Stimulated activated CD8-positive, alpha-beta memory T cell treated with anti-CD3 and anti-CD28 coated beads, Interleukin-4, amount 100 ng/mL, for 1 hour (primary cell): ENCODE measurements around the gene MFSD6.
A peak's percentile ranks its signal among the peaks of the same experiment; 100 is the strongest.
"Not testable (repeated sequence)": the region's sequence is repeated elsewhere in the genome, so short reads cannot be mapped to it uniquely, and the experiment has no call there.

Source experiments
- DNase-seq, 2 donors: peaks; one replicate each; pipeline ENCODE4 v3.0.0-alpha.2; 2020; ENCODE audit warnings: low read depth in 2 of 2, low spot score in 1 of 2

Gene MFSD6

GRCh38 chr2:190405070-190405469 is 3.1 kb upstream of the MFSD6 start:
- no peak for DNase-seq

- DNase-seq: no peak
Observed at GRCh38 chr2:190405995-190406394, 2.2 kb upstream of the MFSD6 start.

GRCh38 chr2:190406805-190407204 is 1.4 kb upstream of the MFSD6 start:
- DNase-seq: no peak

GRCh38 chr2:190407246-190407661 is 901 bp upstream of the MFSD6 start:
- DNase-seq: peak in 1 of 2 donors; percentile 16

- peak; percentile 46 to 52 for DNase-seq
Observed at GRCh38 chr2:190408538-190409271, 550 bp downstream of the MFSD6 start.

- no peak for DNase-seq
Observed at GRCh38 chr2:190409616-190410015, 1.5 kb downstream of the MFSD6 start.

GRCh38 chr2:190410166-190410565 is 2.0 kb downstream of the MFSD6 start:
- no peak for DNase-seq

GRCh38 chr2:190412966-190413365 is 4.8 kb downstream of the MFSD6 start:
- no peak for DNase-seq

- no peak for DNase-seq
Observed at GRCh38 chr2:190413421-190413820, 5.3 kb downstream of the MFSD6 start.

GRCh38 chr2:190415251-190415650 is 7.1 kb downstream of the MFSD6 start:
- no peak for DNase-seq

GRCh38 chr2:190415794-190416775 is 7.9 kb downstream of the MFSD6 start:
- no peak for DNase-seq

GRCh38 chr2:190417045-190417842 is 9.1 kb downstream of the MFSD6 start:
- no peak for DNase-seq

GRCh38 chr2:190418727-190419126 is 10.6 kb downstream of the MFSD6 start:
- no peak for DNase-seq

- DNase-seq: no peak
Observed at GRCh38 chr2:190420801-190421200, 12.6 kb downstream of the MFSD6 start.

GRCh38 chr2:190425221-190425866 is 17.2 kb downstream of the MFSD6 start:
- no peak for DNase-seq

- DNase-seq: no peak
Observed at GRCh38 chr2:190425883-190426658, 17.9 kb downstream of the MFSD6 start.

GRCh38 chr2:190430866-190431265 is 22.7 kb downstream of the MFSD6 start:
- DNase-seq: not testable (repeated sequence)

- DNase-seq: no peak
Observed at GRCh38 chr2:190431907-190432306, 23.8 kb downstream of the MFSD6 start.

GRCh38 chr2:190432567-190433231 is 24.5 kb downstream of the MFSD6 start:
- DNase-seq: no peak
